Measurements from ENCODE around the gene IFNAR1.

DNA sequence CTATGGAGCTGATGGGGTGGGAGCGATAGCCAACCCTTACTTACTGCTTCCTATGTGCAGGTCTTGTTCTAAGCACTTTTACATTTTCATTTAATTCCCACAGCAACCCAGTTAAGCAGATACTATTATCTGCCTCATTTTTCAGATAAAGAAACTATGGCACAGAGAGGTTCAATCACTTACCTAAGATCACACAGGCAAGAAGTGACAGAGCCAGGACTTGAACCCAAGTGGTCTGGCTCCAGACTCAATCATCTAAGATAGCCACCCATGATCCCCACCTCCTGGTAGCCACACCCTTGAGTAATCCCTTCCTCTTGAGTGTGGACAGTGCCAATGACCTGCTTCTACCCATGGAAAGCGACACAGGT lies 23.2 kb upstream of the IFNAR1 start:
- TF ChIP-seq, protein P1, sequence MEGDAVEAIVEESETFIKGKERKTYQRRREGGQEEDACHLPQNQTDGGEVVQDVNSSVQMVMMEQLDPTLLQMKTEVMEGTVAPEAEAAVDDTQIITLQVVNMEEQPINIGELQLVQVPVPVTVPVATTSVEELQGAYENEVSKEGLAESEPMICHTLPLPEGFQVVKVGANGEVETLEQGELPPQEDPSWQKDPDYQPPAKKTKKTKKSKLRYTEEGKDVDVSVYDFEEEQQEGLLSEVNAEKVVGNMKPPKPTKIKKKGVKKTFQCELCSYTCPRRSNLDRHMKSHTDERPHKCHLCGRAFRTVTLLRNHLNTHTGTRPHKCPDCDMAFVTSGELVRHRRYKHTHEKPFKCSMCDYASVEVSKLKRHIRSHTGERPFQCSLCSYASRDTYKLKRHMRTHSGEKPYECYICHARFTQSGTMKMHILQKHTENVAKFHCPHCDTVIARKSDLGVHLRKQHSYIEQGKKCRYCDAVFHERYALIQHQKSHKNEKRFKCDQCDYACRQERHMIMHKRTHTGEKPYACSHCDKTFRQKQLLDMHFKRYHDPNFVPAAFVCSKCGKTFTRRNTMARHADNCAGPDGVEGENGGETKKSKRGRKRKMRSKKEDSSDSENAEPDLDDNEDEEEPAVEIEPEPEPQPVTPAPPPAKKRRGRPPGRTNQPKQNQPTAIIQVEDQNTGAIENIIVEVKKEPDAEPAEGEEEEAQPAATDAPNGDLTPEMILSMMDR (IDR thresholded peaks at IDR 0.05), result no peak
- TF ChIP-seq POLR2A (IDR thresholded peaks at IDR 0.05), result no peak
- no peak for TF ChIP-seq EP300 (IDR thresholded peaks at IDR 0.05)
